NCI-H748 (cell line): ENCODE results near the gene NEU2.
"Not testable (repeated sequence)": the region's sequence is repeated elsewhere in the genome, so short reads cannot be mapped to it uniquely, and the experiment has no call there.

Experiments used
- DNase-seq: peaks from one replicate; lab custom pipeline; 2025; ENCODE audit not compliant: unreplicated experiment; lab: John Stamatoyannopoulos, UW

Gene NEU2

DNA sequence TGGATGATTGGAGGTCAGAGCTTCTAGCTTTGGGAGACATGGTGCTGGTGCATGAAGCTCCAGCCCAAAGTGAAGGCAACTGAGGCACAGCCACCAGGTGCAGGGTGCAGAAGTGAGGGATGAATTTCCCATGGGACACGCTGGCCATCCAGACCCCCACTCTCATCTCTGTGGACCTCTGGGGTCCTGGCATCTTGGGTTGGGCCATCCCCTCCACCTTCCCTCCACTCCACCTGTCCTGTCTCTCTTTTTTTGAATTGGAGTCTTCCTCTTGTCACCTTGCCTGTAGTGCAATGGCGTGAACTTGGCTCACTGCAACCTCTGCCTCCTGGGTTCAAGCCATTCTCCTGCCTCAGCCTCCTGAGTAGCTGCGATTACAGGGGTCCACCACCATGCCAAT is 22.8 kb upstream of the NEU2 start:
- no peak for DNase-seq

DNA sequence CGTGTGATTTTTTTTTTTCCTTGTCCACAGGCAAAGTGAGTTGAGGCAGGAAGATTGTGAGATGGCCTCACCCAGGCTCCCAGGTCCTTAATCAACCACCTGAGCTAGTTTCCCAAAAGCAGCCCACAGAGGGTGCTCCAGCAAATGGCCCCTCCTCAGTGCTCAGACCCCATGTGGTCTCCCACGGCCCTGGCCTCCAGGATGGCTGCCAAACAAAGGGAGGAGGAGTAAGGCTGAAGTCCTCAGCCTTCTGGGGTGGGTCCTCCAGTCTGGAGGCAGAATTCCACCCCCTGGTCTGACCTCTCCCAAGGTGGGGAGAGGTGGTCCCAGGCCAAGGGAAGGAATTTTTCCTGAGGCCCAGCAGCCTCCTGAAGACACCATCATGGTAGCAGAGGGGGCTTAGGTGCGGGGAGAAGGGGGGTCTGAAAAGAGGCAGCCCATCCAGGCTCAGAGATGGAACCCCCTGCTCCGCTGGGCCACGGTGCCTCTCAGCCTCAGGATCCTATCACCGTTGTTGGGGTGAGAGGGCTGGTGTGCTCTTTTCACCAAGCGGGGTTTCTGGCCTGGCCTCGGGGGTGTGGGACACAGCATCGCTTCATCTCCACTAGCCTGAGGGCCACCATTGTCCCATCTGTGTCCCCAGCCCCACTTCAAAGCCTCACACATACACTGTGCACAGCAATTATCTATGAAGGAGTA is 21.8 kb upstream of the NEU2 start:
- no peak for DNase-seq

DNA sequence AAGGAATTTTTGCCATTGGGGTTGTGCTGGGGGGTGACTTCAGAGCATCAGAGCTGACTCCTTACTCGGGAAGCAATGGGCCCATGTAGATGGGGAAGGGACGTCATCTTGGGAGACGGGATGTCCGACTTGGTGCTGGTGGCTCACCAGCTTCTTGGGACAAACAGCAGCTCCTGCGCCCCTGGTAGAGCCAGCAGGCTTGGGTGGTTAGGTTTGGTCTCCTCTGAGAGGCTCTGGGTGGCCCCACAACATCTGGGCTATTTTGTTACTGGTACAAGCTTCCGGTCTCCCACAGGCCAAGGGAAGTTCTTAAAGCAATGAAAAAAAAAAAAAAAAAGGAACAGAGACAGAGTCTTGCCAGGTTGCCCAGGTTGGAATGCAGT is 21.2 kb upstream of the NEU2 start:
- DNase-seq: no peak

DNA sequence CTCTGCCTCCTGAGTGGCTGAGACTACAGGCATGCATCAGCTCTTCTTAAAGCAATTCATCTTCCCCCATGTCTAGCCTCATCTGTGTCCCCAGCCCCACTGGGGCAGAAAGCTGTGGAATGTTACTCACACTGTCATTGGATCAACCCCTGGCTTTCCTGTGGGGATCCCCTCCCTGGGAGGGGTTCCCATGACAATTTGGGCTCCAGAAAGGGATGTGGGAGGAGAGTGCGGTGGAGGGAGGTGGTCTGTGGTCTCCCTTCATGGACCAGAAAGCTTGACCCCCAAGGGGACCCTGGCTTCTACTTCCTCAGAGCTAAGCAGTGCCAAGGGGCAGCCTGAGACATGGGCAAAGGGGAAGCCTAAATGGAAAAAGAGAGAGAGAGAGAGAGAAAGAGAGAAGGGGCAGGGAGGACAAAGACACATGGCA is 20.8 kb upstream of the NEU2 start:
- DNase-seq: no peak

DNA sequence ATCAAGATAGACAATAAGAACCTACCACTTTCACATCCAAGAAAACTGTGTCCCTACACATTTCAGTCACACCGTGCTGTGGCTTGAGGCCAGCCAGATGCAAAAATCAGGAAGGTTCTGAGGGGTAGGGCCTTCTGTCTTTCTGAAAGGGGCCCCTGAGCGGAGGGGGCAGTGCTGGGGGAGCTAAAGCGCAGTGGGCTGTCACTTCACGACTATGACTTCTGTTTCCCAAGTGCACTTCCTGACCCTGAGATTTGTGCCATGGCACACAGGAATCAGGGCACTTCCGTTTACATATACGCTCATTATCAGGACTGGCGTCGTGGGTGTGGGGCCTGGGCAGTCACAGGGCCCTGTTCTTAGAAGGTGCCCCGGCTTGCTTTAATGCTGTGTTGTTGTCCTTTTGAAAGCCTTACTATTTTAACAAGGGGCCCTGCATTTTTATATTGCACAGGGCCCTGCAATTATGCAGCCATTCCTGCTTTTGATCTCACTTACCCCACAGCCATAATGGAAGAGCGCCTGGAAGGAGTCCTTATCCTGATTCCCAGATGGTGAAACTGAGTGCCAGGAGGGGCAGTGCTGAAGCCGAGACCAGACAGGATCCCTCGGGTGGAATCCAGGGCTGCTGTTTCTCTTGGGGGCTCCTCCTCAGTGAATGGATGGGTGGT is 20.0 kb upstream of the NEU2 start:
- no peak for DNase-seq

DNA sequence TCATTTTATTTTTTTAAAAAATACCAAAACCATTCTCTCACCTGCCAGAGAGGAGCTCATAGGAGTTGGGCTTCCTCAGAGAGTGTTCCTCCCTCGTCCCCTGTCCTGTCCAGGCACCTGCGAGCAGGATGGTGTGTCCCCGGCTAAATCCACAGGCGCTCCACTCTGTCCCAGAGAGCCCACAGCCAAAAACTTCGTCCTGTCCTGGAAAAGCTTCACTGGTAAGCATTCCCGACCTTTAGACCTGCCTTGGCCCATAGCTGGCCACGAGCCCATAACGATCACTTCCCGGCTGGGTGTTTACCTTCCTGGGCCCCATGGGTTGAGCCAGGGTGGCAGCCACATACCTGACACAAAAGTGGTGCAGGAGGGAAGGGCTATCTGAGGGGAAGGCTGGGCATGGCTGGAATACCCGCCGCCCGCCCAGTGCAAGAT is 19.4 kb upstream of the NEU2 start, which contains the start of gene NGEF:
Gene NGEF (minus strand): TSS at position 230 of the 435 bp plus-strand sequence. CDS start 38,366 bp downstream, outside the sequence.
- no peak for DNase-seq

DNA sequence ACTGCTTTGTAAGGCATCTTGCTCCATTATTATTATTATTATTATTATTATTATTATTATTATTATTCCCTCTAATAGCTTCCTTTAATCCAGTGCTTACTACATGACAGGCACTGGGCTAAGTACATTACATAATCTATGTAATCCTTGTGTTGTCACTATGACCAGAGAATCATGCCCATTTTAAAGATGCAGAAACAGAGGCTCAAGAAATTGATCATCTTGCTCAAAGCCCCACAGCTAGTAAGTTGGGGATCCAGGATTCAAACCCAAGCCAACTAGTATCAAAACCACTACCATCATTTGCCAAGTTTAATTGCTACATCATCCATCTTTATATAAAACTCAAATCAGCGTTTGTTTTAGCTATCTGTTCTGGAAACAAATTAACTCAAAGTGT is 18.8 kb upstream of the NEU2 start:
- no peak for DNase-seq

DNA sequence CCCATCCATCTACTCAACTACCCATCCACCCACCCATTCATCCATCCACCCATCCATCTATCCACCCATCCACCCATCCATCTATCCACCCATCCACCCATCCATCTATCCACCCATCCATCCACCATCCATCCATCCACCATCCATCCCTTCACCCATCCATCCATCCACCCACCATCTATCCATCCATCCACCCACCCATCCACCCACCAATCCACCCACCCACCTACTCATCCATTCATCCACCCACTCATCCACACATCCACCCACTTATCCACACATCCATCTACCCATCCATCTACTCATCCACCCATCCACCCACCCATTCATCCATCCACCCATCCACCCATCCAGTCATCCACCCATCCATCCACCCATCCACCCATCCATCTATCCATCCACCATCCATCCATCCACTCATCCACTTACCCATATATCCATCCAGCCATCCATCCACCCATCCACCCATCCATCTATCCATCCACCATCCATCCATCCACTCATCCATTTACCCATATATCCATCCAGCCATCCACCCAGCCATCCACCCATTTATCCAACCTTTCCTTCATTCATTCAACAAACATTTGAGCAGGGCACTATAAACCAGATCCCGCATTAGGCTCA is 17.3 kb upstream of the NEU2 start:
- DNase-seq: no peak

DNA sequence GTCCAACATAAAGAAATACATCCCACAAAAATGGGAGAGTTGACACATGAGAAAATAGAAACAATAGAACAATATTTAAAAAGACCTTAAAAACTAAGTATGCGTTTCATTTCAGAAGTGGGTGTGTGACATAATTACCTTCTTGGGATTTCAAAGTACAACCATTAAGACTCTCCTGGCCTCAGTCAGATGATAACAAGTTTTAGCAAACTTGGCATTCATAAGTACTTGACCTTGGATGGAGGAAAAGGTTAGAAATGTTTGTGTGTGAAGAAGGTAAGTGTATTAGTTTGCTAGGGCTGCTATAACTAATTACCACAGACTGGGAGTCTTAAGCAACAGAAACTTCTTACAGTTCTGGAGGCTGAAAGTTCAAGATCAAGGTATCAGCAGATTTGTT is 14.5 kb upstream of the NEU2 start:
- DNase-seq: no peak

DNA sequence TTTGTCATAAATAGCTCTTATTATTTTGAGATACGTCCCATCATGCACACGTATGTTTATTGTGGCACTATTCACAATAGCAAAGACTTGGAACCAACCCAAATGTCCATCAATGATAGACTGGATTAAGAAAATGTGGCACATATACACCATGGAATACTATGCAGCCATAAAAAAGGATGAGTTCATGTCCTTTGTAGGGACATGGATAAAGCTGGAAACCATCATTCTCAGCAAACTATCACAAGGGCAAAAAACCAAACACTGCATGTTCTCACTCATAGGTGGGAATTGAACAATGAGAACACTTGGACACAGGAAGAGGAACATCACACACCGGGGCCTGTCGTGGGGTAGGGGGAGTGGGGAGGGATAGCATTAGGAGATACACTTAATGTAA is 12.9 kb upstream of the NEU2 start:
- DNase-seq: not testable (repeated sequence)

DNA sequence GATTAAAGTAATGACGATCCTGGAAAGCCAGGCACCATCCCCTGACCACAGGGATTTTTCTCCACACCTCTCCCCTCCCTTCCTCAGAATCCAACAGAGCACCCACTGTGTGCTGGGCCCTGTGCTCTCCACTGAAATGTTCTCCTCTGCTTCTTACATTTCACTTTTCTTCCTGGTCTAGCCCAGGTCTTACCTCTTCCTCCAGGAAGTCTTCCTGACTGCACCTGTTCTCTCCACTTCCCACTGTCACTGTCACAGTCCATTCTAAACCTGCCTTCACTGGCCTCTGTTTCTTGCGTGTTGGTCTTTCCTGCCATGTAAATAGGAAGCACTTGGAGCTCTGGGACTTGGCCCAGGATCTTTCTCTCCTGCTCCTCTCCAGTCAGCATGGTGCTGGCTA is 12.0 kb upstream of the NEU2 start:
- no peak for DNase-seq

DNA sequence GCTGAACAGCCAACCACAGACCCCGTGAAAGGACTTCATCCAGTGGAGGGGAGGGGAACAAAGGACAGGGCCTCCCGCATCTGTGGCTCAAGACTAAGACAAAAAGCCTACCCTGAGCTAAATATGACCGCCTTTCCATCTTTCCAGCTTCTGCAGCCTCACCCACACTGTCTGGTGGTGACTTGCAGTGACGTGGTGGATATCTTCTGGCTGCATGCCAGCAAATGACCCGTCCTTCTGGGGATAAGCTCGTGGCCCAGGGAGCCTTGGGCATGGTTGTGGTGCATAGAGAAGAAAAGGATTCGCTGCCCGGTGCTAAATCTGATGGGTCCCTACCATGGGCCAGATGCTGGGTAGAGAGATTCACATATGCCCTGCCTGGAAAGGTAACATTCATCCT is 10.7 kb upstream of the NEU2 start:
- DNase-seq: no peak

DNA sequence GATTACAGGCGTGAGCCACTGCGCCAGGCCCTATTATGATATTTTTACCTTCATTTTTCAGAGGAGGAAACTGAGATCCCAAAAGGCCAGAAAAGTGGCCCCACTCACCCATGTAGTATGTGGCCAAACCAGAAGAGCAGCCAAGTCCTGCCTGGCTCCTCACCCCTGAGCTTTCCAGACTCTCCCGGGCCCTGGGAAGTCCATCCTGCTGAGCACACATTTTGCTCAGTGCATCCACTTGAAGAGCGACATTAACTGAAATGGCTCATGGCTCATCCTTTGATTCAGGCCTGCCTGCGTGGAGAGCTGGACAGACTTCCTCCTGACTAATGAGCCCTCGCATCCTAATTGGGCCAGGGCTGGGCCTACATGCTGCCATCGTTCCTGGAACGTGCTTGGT is 9.9 kb upstream of the NEU2 start:
- no peak for DNase-seq

DNA sequence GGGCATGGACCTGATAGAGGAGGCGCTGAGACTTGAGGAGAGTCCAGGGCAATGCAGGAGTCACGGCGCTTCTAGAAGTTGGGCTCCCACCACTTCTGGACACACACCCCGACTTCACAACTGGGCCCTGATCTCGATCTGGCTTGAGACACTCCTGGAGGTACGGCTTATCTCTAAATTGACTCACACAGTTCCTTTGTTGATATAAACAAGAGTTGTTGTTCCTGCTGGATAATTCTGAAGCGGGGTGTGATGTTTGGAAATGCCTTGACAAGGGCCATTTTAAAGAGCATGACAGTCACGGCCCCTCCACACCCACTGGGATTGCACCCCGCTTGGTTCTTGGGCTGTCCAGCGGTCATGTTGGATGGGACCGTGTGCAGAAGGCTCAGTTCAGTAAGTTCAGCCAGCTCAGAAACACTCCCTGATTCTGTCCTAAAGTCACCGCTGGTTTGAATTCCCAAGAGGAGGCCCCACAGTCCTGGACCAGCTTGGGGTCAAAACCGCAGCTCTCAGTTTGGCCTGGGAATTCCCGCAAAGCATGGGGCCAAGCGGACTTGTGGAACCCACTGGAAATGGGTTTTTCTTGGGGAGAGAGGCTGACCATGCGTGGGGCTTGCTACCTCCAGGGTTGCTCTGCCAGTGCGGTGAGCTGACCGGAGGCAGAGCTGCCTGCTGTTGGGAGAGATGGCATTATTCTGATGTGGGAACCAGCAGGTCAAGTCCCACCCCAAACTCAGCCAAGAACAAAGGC is 9.3 kb upstream of the NEU2 start:
- no peak for DNase-seq

DNA sequence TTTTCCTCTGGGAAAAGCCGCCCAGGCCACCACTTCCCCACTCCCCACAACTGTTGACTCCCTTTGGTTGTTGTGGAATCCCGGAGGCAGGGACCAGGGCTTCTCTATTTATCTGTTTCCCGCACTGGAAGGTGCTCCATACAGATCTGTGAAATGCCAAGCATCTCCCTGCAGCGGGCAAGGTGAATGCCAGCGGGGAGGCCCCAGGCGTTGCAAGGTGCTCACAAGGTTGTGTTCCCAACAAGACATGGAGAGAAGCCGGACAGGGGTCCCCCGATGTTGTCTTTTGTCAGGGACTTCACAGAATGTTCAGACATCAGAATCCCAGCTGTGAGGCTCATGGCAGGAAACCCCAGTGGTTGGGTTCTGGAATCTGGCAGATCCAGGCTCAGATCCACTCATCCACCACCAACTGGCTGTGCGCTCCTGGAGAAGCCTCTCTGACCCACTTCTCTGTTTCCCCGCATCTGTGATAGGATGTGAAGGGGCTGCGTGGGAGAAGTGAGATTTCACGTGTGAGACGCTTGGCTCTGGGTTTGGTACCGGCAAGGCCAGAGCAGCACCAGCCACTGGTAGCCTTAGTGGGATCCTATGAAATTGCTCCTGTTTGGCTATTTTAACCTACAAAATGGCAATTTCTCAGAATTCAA is 8.6 kb upstream of the NEU2 start:
- DNase-seq: no peak

DNA sequence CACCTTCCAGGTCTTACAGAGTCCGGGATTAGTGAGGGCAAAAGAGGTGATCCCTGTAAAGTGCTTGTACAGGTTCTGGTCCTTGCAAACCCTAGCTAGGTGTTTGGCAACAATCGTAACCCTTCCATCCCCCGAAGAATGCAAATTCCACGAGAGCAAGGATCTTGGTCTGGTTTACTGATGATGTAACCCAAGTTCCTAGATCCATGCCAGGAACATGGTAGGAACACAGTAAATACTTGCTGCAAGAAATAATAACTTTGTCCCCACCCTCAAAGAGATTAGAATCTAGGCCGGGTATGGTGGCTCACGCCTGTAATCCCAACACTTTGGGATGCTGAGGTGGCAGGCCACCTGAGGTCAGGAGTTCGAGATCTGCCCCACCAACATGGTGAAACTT is 6.8 kb upstream of the NEU2 start:
- DNase-seq: no peak

DNA sequence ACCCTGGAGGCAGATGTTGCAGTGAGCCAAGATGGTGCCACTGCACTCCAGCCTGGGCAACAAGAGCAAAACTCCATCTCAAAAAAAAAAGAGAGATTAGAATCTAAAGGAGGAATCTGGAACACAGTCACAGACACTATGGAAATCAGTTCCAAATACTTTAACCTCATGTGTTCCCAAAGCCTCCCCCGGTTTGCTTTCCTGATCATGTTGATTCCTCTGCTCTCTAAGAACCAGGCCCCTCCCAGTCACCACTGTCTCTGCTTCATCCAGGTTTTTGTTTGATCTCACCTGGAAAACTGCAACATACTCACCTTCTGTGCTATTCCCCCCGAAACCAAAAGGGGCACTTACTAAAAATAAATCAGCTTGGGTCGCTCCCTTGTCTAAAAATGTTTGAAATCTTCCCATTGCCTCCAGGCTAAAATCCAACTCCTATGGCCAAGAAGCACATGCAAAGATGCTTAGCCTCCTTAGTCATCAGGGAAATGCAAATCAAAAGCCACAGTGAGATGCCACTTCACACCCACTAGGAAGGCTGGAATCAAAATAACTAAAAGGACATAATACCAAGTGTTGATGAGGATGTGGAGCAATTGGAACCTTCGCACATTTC is 6.2 kb upstream of the NEU2 start:
- no peak for DNase-seq

DNA sequence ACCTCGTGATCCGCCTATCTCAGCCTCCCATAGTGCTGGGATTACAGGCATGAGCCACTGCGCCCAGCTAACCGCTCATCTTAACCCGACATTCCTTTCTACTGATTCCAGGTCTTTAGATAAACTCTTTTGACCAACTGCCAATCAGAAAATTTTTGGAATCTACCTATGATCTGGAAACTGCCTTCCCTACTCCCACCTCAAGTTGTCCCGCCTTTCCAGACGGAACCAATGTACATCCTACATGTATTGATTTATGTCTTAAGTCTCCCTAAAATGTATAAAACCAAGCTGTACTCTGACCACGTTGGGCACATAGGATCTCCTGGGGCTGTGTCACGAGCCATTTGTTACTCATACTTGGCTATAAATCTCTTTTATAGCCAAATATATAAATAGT is 3.2 kb upstream of the NEU2 start:
- no peak for DNase-seq

DNA sequence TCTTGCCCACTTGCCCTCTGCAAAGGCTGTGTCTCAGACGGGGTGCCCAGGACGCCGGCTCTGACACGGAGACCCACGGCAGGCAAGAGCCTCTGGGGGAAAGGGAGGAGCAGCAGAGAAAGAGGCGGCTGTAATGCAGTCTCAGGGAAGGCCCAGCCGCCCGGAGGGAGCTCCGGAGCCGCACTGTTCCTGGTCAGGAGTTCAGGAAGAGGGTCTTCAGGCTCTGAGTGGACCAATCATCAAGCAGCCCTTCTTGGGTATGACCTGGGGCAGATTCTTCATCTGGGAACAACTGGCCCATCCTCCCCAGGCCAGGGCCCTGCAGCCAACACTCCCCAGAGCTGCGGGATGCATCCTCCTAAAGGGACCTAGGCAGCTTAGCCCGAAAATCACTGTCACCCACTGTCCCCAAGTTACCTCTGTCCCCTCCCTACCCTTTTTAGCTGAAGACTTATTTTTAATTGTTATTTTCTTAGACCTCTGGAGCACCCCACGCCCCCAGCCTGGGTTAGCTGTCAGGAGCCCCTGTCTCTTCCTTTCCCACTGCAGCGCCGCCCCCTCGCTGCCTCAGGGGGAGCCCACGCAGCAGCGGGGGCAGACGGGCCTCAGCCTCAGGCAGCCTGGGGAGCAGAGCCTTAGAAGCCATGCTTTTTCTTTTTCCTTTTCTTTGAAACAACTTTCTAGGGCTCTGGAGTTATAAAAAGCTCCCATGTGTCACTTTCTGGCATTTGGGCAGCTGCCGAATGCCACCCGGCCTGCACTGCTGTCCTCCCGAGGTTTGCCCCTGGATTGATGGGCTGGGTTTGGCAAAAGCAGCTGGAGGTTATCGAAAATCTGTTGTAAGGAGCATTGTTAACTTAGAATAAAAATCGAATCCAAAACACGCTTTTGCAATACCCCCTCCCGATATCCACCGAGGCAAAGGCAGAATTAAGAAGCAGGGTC is 644 bp upstream of the NEU2 start:
- DNase-seq: no peak

DNA sequence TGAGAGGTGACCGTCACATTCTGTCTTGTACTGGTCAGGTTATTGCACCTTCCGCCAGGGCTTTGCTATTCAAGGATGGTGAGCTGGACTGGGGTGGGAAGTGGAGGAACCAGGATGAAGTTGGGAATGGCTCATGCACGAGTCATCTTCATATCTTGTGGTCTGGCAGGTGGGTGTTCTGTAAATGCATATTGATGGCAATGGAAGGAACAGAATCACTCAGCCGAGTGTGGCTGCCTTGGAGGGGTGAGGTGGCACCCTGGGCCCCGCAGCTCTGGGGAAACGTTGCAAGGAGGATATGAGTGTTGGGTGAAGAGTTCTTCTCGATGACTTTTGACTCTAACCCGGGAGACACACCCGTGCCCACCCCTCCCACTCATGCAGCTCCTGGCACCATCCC is 1.2 kb downstream of the NEU2 start:
- no peak for DNase-seq
